ENCODE measurements around the gene ELSPBP1.
"Not testable (repeated sequence)": the region's sequence is repeated elsewhere in the genome, so short reads cannot be mapped to it uniquely, and the experiment has no call there.

The ELSPBP1 gene

GRCh38 chr19:47994209-47994802 lies at the start of gene ELSPBP1:
TSS of gene ELSPBP1 (plus strand) at chr19:47994632. CDS start at chr19:48008668, 14,036 bp downstream.
- DNase-seq, result no peak

- DNase-seq, result not testable (repeated sequence)
Observed at GRCh38 chr19:47949852-47950521, 44.4 kb upstream of the ELSPBP1 start.

DNA sequence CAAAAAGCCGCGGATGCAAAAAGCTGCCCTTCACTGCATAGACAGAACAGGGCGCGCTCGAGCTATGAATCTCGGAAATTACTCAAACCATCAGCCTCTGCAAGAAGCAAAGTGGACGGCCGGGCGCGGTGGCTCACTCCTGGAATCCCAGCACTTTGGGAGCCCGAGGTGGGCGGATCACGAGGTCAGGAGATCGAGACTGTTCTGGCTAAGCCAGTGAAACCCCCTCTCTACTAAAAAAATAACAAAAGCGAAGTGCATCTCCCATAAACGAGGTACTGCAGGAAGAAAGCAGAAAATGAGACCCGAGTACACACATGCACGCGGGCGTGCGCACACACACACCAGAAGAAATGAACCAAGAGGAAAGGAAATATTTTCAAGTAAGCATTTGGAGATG lies 42.3 kb upstream of the ELSPBP1 start:
- not testable (repeated sequence) for DNase-seq

DNA sequence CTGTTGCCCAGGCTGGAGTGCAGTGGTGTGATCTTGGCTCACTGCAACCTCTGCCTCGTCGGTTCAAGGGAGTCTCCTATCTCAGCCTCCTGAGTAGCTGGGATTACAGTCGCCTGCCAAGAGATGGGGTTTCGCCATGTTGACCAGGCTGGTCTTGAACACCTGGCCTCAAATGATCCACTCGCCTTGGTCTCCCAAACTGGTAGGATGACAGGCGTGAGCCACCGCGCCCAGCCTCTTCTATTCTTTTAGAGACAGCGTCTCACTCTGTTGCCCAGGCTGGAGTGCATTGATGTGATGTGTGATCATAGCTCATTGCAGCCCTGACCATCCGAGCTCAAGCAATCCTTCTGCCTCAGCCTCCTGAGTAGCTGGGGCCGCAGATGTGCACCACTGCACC lies 38.5 kb upstream of the ELSPBP1 start:
- DNase-seq, result not testable (repeated sequence)

DNA sequence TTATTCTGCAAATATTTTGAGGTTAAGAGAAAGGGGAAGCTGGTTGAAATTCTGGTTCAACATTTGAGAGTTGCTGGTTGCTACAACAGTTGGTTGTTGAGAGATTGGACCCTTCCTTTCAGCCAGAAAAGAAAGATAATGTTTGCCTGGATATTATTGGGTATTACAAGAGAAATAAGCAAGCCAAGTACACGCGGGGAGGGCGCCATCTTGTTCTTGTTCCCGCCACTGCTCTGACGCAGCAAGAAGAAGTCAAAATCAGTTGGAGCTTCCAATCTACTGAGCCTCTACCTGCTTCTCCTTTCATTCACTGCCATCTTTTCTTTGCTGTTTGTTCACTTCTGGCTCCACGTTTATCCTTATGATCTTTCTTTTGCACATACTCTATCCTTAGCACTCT lies 20.9 kb upstream of the ELSPBP1 start:
- DNase-seq, result no peak

- DNase-seq, result no peak
Observed at GRCh38 chr19:47991191-47991808, 3.1 kb upstream of the ELSPBP1 start.

GRCh38 chr19:47992070-47992469 lies 2.4 kb upstream of the ELSPBP1 start, which contains the start of gene BSPH1:
TSS of gene BSPH1 (minus strand) at chr19:47992170. CDS start at chr19:47992081, 89 bp downstream.
- no peak for DNase-seq

DNA sequence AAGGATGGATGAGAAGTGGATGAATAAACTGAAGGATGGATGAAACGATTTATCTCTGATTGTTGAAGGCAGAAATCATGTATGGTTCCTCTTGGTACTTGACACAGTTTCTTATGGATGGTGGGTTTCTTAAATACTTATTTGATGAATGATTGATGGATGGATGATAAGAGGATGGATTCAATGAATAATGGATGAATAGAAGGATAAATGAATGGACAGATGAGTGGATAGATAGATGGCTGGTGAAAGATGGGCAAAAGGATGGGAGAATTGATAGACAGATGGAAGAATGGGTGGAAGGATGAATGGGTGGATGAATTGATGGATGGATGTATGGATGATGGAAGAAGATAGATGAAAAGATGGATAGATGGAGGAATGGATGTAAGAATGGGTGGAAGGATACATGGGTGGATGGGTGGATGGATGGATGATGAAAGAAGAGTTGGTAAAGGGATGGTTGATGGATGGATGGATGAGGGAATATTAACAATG lies 1.8 kb downstream of the ELSPBP1 start:
- no peak for DNase-seq

GRCh38 chr19:47998800-47999199 lies 4.4 kb downstream of the ELSPBP1 start:
- DNase-seq, result no peak

GRCh38 chr19:48000846-48001245 lies 6.4 kb downstream of the ELSPBP1 start:
- DNase-seq, result no peak

DNA sequence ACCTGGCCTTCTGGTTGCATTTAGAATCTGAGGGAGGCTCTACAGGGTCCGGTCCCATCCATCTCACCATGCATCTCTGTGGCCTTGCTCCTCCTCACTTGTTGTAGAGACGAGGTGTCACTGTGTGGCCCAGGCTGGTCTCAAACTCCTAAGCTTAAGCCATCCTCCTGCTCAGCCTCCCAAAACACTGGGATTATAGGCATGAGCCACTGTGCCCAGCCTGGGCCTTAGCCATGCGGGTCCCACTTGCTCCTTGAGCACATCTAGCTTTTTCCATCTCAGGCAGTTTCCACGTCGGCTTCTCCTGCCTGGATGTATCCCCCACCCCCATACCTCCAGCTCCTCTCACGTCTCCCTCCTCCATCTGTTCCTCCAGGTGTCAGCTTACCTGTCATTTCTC lies 9.8 kb downstream of the ELSPBP1 start:
- no peak for DNase-seq

- DNase-seq, result no peak
Observed at GRCh38 chr19:48006762-48007161, 12.3 kb downstream of the ELSPBP1 start.

DNA sequence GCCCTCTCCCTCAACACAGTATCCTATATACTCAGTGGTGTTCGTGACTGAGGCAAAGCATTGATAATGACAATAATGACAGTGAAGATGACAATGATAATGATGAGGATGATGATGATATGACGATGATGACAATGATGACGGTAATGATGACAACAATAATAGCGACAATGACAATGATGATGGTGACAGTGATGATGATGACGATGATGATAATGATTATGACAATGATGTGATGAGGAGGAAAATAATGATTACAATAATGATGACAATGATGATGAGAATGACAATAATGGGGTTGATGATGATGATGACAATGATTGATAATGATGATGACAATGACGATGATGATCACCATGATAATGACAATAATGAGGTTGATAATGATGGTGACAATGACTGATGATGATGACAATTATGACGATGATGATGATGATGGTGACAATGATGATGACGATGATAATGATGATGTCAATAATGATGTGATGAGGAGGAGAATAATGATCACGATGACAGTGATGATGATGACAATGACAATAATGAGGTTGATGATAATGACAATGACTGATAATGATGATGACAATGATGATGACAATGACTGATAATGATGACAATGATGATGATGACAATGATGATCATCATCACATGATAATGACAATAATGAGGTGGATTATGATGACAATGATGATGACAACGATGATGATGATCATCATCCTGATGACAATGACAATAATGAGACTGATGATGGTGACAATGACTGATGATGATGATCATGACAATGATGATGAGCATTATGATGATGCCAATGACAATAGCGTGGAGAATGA lies 16.7 kb downstream of the ELSPBP1 start:
- DNase-seq, result no peak

DNA sequence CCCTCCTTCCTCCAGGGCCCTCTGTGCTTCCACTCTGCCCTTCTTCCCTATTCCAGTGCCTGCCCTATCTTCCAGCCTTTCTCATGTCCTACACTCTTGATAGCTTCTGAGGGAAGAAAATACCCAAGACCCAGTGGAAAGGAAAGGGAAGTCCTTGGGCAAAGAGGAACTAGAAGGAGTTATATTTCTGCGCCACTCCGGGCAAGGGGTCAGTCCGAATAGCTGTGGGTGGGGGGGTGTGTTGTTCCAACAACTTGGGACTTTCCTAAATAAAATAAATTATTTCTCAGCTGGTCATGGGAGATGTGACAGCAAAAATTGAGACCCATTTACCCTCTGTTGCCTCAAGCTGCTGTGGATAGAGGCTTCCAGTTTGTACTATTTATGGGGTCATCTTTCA lies 26.3 kb downstream of the ELSPBP1 start:
- no peak for DNase-seq

- DNase-seq, result no peak
Observed at GRCh38 chr19:48023011-48023410, 28.6 kb downstream of the ELSPBP1 start.

DNA sequence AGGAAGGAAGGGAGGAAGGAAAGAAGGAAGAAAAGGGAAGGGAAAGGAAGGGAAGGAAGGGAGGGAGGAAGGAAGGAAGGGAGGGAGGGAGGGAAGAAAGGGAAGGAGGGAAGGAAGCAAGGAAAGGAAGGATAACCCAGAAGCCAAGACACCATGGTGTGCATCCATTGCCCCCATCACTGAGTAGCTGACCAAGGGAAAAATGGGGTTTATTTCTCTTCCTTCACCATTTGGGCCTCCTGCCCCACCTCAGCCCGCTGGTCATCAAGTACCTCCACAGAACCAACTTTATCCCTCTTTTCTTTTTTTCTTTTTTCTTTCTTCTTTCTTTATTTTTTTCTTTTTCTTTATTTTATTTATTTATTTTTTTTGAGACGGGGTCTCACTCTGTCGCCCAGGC lies 29.1 kb downstream of the ELSPBP1 start:
- DNase-seq, result no peak

DNA sequence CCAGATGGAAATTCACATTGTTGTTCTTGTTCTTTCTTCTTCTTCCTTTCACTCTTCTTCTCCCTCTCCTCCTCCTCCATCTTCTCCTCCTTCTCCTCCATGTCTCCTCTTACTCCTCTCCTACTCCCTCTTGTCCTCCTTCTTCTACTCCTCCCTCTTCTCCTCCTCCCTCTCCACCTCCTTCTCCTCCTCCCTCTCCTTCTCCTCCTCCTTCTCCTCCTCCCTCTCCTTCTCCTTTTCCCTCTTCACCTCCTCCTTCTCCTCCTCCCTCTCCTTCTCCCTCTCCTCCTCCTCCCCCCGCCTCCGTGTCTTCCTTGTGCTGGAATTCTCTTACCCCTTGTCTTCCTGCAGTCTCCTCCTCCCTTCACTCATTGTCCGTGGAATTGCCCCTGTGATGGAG lies 31.0 kb downstream of the ELSPBP1 start:
- no peak for DNase-seq

GRCh38 chr19:48029431-48029830 lies 35.0 kb downstream of the ELSPBP1 start:
- no peak for DNase-seq

DNA sequence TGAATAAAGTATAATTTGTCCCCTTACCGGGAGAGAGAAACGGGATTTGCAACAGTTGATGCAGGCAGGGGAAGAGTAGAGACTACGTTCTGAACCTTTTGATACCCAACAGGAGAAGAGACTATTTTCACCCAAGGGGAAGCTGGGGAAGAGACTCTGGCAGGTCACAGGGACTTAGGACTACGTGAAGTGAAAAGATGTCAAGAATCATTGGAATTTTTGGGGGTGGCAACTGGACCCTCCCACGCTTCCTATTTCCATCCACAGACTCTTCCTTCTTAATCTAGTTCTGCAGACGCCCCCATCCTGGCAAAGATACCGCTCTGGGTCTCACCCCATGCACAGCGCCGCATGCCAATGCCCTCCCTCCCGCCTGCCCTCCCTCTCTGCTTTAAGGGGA lies 35.6 kb downstream of the ELSPBP1 start:
- no peak for DNase-seq

- DNase-seq, result no peak
Observed at GRCh38 chr19:48033604-48034003, 39.2 kb downstream of the ELSPBP1 start.

GRCh38 chr19:48036765-48037164 lies 42.3 kb downstream of the ELSPBP1 start:
- DNase-seq, result no peak

- no peak for DNase-seq
Observed at GRCh38 chr19:48041877-48042580, 47.6 kb downstream of the ELSPBP1 start.

Data from NCI-H1436 (cell line).